ENCODE results near the gene MSL1. TPM values are rescaled to one million over a fixed set of nuclear protein-coding genes. Genes with fewer than 3 reads are reported as not detected.

The MSL1 gene
- total RNA-seq, 4 donors from 2014 or later: 69.9 to 101 (median 80.4) TPM

DNA sequence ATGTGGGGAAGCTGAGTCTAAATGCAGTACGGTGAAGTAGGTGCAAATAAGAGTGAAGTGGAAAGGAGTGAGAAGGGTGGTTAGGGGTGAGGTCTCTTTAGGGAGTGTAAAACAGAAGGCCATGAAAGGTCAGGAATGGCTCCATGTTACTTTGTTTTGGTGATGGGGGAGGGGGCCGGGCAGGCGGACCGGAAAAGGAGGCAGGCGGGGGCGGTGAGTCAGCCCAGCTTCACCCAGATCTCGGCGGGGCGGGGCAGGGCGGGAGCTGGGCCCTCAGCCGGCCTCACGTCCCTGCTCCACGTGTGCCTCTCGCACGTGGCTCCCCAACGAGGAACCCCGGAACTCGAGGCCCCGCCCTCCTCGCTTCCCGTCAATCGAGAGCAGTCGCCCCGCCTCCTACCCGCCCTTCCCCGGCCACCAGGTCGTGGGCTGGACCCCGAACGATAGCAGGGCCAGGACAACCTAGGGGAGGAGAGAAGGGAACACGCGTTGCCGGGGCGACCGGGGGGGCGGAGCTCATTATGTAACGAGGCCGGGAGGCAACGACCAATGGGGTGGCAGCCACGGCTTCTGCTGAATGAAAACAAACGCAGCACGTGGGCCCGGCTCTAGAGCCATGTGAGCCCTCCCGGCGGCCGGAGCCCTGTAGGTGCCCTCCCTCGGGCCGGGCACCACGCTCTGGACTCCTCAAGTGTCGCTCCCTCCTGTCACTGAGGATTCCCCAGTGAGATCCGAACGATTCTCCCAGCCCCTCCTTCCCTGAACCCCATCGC lies 22.7 kb upstream of the MSL1 start:
- 1% methylated on average over 30 to 36 of the region's 52 CpGs for WGBS, 2 donors
- H3K36me3 ChIP-seq: peaks cover 25 to 29% of the 10 kb centered on the region in 2 donors
- H3K4me1 ChIP-seq: peaks cover 38 to 79% of the 10 kb centered on the region in 2 donors
- no peaks in the 10 kb centered on the region for H3K9me3 ChIP-seq
- no peaks in the 10 kb centered on the region for H3K27me3 ChIP-seq
- no peak for TF ChIP-seq CTCF (IDR thresholded peaks at IDR 0.05)
- peak; percentile 68 to 95 for TF ChIP-seq POLR2A (IDR thresholded peaks at IDR 0.05)
- peak; percentile 100 for DNase-seq
- peak overlapping the region; percentile 50 to 76 (median 67) for H3K4me3 ChIP-seq (replicated peaks in 1 of 3)
- intact Hi-C loops (cut with DNase I): loop anchor here (5.0 kb wide), 1 partner anchor 37 kb away; the partner anchor contains the start of gene THRA
- H3K27ac ChIP-seq: peak overlapping the region; percentile 99

- H3K36me3 ChIP-seq: peaks cover 18 to 22% of the 10 kb centered on the region in 2 donors
- H3K27me3 ChIP-seq: no peaks in the 10 kb centered on the region
- peak in 1 of 2 donors; percentile 27 for DNase-seq
- H3K4me3 ChIP-seq (replicated peaks in 1 of 3): peak overlapping the region; percentile 50 to 76 (median 67)
- TF ChIP-seq CTCF (IDR thresholded peaks at IDR 0.05): peak in 1 of 6 experiments; percentile 6
- no peak for TF ChIP-seq POLR2A (IDR thresholded peaks at IDR 0.05)
- intact Hi-C loops (cut with DNase I): loop anchor here (5.0 kb wide), 1 partner anchor 38 kb away; the partner anchor contains the start of gene THRA
- WGBS, 2 donors: 3 to 7% methylated on average over 16 to 31 of the region's 31 CpGs
- H3K27ac ChIP-seq: peak overlapping the region; percentile 99
- H3K9me3 ChIP-seq: no peaks in the 10 kb centered on the region
- H3K4me1 ChIP-seq: peaks cover 38 to 79% of the 10 kb centered on the region in 2 donors
Measured at GRCh38 chr17:40099619-40100418, 22.0 kb upstream of the MSL1 start.

- peak within 1 kb of the TSS; percentile 99 for H3K27ac ChIP-seq
- no peaks in the 10 kb centered on the region for H3K27me3 ChIP-seq
- peaks cover 14 to 17% of the 10 kb centered on the region in 2 donors for H3K36me3 ChIP-seq
- intact Hi-C loops (cut with DNase I): no loop called here
- H3K9me3 ChIP-seq: no peaks in the 10 kb centered on the region
- WGBS, 2 donors: 0 to 1% methylated on average over 15 of the region's 16 CpGs
- peak within 1 kb of the TSS; percentile 50 to 76 (median 67) for H3K4me3 ChIP-seq (replicated peaks in 1 of 3)
- TF ChIP-seq POLR2A (IDR thresholded peaks at IDR 0.05) (peak; percentile 84 to 96), CTCF (IDR thresholded peaks at IDR 0.05) (no peak)
- no peak for DNase-seq
- H3K4me1 ChIP-seq: peaks cover 38 to 79% of the 10 kb centered on the region in 2 donors
Measured at GRCh38 chr17:40100419-40100668, 21.4 kb upstream of the MSL1 start, which contains the start of gene NR1D1. Gene NR1D1, minus strand, starts transcription at chr17:40100589. Its CDS starts 495 bp downstream, at chr17:40100094.

DNA sequence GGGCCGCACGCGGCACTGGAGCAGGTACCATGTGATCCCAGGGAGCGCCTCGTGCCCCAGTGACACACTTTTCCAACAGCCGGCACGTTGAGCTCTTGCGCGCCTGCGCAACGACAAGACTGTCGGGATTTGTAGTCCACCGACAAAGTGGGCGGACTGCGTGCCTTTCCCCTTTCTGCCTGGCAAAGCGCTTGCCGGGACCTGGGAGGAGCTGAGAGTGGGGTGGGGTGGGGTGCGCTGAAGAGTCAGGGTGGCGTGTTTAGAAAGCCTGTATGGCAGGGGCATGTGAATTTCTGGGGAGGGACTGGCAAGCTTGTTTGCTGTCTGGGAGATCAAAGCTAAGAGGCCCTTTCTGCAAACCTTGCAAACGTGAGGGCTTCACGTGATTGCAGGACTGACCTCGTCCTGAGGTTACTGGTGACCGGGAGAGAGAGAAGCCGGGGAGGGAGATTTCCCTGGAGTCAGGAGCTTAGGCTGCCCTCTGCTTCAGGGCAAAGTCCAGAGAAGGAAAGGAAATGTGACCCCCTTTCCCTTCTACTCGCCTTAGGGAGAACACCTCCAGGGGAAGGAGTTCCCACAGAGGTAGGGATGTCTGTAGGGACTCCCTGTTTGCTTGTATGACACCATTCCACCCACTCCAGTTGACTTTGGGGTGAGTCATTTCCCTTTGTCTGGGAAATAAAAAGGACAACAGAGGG lies 21.0 kb upstream of the MSL1 start:
- H3K27me3 ChIP-seq: no peaks in the 10 kb centered on the region
- no peak for TF ChIP-seq CTCF (IDR thresholded peaks at IDR 0.05)
- peak in 1 of 2 donors; percentile 54 for TF ChIP-seq POLR2A (IDR thresholded peaks at IDR 0.05)
- intact Hi-C loops (cut with DNase I): no loop called here
- peak; percentile 99 to 100 for DNase-seq
- H3K4me3 ChIP-seq (replicated peaks in 1 of 3): peak overlapping the region in 1 of 3 donors; percentile 67
- 1 to 5% methylated on average over 11 to 24 of the region's 25 CpGs for WGBS, 2 donors
- H3K27ac ChIP-seq: peak overlapping the region; percentile 99
- peaks cover 38 to 77% of the 10 kb centered on the region in 2 donors for H3K4me1 ChIP-seq
- H3K36me3 ChIP-seq: peaks cover 10 to 12% of the 10 kb centered on the region in 2 donors
- no peaks in the 10 kb centered on the region for H3K9me3 ChIP-seq
